WTC11 (cell line): ENCODE data around the gene KRTAP4-7.

Experiments used
- CREB1 ChIP-seq: sonication (generic); formaldehyde crosslinking; IDR thresholded peaks from 2 replicates; pipeline ENCODE4 v1.8.0; 2023; ENCODE audit warnings: mild to moderate bottlenecking, missing genetic modification reagents
- JUN ChIP-seq: sonication (generic); formaldehyde crosslinking; IDR thresholded peaks from 2 replicates; pipeline ENCODE4 v1.8.0; 2023; ENCODE audit warnings: mild to moderate bottlenecking, missing genetic modification reagents
- MXD4 ChIP-seq: fragments of 250-450 bp; sonication (Bioruptor Pico); IDR thresholded peaks from 2 replicates; pipeline ENCODE4 v1.8.0; 2021; ENCODE audit warnings: mild to moderate bottlenecking, moderate library complexity, borderline replicate concordance
- NR3C1 ChIP-seq: sonication (generic); formaldehyde crosslinking; conservative IDR thresholded peaks from 2 replicates; pipeline ENCODE4 v1.8.1; 2023; ENCODE audit warnings: low read depth, mild to moderate bottlenecking, missing genetic modification reagents
- ZBTB43 ChIP-seq: sonication (generic); formaldehyde crosslinking; IDR thresholded peaks from 2 replicates; pipeline ENCODE4 v1.8.1; 2023; ENCODE audit warnings: mild to moderate bottlenecking, missing genetic modification reagents
- ZNF416 ChIP-seq: fragments of 250-450 bp; sonication (Bioruptor Pico); IDR thresholded peaks from 2 replicates; pipeline ENCODE4 v1.9.0; 2021; ENCODE audit warnings: mild to moderate bottlenecking, inconsistent platforms
- TF ChIP-seq, protein P1 (sequence below): fragments of 200-600 bp; IDR thresholded peaks from 2 replicates; pipeline ENCODE4 v1.8.0; 2022; ENCODE audit warnings: antibody characterized with exemption
- TF ChIP-seq, protein P2 (sequence below): sonication (generic); formaldehyde crosslinking; IDR thresholded peaks from 2 replicates; pipeline ENCODE4 v1.8.0; 2022; ENCODE audit warnings: mild to moderate bottlenecking, missing genetic modification reagents
- TF ChIP-seq, protein P3 (sequence below): sonication (generic); formaldehyde crosslinking; IDR thresholded peaks from 2 replicates; pipeline ENCODE4 v1.8.1; 2023; ENCODE audit warnings: mild to moderate bottlenecking, missing genetic modification reagents

DNA sequence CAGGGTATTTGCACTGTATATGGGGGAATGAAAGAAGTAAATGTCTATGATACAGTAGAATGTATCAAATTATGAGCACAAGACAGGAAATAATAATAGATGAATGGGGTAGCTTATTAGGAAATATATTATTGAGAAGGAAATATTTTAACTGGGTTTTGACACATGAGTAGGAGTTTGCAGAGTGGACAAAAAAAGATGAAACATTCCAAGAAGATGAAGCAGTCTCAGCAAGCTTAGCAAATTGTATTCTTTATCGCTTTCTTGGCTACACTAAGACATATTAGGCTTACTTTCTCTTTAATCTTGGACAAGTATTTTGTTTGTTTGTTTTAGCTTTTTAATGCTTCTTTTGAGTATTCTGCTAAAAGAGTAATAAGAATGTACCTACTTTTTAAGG, 19.9 kb downstream of the KRTAP4-7 start:
- TF ChIP-seq CREB1 (CRISPR knock-in tag), result no peak
- TF ChIP-seq, protein P1, sequence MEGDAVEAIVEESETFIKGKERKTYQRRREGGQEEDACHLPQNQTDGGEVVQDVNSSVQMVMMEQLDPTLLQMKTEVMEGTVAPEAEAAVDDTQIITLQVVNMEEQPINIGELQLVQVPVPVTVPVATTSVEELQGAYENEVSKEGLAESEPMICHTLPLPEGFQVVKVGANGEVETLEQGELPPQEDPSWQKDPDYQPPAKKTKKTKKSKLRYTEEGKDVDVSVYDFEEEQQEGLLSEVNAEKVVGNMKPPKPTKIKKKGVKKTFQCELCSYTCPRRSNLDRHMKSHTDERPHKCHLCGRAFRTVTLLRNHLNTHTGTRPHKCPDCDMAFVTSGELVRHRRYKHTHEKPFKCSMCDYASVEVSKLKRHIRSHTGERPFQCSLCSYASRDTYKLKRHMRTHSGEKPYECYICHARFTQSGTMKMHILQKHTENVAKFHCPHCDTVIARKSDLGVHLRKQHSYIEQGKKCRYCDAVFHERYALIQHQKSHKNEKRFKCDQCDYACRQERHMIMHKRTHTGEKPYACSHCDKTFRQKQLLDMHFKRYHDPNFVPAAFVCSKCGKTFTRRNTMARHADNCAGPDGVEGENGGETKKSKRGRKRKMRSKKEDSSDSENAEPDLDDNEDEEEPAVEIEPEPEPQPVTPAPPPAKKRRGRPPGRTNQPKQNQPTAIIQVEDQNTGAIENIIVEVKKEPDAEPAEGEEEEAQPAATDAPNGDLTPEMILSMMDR, result no peak
- TF ChIP-seq ZBTB43 (CRISPR knock-in tag), result no peak
- TF ChIP-seq, protein P2, sequence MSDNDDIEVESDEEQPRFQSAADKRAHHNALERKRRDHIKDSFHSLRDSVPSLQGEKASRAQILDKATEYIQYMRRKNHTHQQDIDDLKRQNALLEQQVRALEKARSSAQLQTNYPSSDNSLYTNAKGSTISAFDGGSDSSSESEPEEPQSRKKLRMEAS (CRISPR knock-in tag), result no peak
- TF ChIP-seq JUN (CRISPR knock-in tag), result no peak
- TF ChIP-seq NR3C1 (CRISPR knock-in tag), result no peak
- TF ChIP-seq ZNF416, result no peak
- TF ChIP-seq, protein P3, sequence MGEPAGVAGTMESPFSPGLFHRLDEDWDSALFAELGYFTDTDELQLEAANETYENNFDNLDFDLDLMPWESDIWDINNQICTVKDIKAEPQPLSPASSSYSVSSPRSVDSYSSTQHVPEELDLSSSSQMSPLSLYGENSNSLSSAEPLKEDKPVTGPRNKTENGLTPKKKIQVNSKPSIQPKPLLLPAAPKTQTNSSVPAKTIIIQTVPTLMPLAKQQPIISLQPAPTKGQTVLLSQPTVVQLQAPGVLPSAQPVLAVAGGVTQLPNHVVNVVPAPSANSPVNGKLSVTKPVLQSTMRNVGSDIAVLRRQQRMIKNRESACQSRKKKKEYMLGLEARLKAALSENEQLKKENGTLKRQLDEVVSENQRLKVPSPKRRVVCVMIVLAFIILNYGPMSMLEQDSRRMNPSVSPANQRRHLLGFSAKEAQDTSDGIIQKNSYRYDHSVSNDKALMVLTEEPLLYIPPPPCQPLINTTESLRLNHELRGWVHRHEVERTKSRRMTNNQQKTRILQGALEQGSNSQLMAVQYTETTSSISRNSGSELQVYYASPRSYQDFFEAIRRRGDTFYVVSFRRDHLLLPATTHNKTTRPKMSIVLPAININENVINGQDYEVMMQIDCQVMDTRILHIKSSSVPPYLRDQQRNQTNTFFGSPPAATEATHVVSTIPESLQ (CRISPR knock-in tag), result no peak
- no peak for TF ChIP-seq MXD4
